Stimulated activated CD8-positive, alpha-beta memory T cell treated with anti-CD3 and anti-CD28 coated beads, Interleukin-7, amount 100 ng/mL, for 4 hours (primary cell): ENCODE data around the gene LMOD2.

ENCODE experiments used
- DNase-seq, 2 donors: peaks; one replicate each; pipeline ENCODE4 v3.0.0-alpha.2; 2020; ENCODE audit warnings: low read depth in 2 of 2

The LMOD2 gene

DNA sequence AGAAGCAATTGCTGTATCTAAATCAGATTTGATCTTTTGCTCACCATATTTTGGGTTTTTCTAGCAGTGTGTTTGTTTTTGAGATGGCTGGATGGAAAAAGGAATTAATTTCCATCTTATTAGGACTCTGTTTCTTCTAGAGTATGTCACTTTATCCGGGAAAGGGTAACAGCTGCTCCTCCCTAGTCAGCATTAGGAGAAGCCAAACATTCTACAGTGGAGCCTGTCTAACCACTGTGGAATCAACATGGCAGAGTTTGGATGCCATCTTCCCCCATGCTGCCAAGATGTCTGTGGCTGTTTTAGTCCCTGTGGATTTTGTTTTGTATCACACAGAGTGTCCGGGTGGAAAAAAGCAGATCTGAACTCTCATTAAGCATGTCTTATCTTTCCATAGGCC lies 16.0 kb upstream of the LMOD2 start:
- DNase-seq = no peak

DNA sequence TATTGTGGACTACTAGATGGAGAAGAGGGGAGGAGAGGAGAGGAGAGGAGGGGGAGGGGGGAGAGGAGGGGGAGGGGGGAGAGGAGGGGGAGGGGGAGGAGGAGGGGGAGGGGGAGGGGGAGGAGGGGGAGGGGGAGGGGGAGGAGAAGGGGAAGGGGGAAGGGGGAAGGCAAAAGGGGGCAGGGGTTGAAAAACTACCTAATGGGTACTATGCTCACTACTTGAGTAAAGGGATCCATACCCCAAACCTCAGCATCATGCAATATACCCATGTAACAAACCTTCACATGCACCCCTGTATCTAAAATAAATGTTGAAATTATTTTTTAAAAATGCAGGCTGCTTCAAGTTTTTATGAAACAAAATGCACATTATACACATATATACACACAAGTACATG lies 15.1 kb upstream of the LMOD2 start:
- DNase-seq = no peak

DNA sequence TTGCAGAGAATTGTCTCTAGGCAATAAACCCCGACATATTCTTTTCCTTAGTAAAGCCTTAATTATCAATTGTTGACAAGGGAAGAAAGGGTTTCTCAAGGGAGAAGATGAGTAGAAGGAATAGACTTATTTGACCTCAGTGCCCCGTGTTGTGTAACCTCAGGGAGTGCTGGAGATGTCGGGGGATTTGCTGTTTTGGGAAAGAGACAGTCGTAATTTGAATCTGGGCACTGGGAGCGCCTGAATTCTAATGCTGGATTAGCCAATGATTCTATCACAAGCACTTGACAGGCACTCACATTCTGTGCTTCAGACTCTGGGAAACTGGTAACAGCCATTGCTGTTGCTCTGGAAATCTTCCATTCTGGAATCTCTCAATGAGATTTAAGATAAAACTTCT lies 13.8 kb upstream of the LMOD2 start:
- no peak for DNase-seq

DNA sequence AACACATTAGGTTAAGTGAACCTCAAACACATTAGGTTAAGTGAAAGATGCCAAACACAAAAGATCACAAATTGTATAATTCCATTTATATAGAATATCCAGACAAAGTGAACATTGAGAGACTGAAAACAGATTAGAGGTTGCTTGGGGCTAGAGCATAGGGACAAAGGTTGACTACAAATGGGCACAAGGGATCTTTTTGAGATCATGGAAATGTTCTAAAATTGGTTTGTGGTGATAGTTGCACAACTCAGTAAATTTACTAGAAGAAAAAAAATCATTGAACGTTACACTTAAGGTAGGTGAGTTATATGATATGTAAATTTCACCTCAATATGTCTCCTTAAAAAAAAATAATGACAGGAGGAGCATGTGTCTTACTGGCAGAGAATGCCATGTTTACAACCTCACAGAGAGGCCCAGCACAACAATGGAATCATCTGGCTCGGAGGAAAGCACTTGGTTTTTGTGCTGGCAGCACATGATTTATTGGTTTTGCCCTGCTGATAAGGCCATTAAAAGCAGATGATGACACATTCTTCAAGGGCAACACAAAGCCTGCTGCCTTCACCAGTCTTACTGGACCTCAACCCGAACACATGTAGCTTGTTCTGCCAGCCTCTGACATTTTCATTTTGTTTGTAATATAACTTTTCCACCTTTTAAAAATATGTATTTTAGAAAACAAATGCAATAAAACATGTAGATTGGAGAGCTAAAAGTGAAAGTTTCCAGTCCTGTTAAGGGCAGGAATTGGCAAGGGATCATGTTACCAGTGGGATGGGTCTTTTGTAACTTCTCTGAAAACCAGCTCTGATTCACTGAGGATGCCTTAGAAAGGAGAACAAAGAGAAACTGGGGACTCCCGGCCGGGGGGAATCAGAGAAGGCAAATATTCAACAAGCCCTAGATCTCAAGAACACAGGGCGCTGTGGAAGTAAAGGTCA lies 11.9 kb upstream of the LMOD2 start:
- no peak for DNase-seq

DNA sequence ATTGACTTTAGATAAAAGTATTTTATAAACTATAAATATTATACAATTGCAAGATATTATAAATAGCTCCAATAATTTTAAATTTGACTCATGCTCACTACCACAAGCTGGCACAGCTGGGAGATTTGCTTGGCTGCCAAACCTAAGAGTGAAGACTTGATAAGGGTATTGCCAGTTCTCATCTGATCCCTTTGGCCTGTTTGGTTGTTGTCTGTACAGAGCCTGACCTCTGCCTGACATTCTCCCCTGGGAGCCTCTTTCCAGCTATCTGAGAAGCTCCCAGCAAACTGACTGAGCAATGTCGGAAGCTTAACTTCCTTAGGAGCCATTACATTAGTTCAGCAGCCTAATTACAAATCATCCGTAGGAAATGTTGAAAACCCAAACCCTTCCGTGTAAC lies 10.2 kb upstream of the LMOD2 start:
- DNase-seq = no peak

DNA sequence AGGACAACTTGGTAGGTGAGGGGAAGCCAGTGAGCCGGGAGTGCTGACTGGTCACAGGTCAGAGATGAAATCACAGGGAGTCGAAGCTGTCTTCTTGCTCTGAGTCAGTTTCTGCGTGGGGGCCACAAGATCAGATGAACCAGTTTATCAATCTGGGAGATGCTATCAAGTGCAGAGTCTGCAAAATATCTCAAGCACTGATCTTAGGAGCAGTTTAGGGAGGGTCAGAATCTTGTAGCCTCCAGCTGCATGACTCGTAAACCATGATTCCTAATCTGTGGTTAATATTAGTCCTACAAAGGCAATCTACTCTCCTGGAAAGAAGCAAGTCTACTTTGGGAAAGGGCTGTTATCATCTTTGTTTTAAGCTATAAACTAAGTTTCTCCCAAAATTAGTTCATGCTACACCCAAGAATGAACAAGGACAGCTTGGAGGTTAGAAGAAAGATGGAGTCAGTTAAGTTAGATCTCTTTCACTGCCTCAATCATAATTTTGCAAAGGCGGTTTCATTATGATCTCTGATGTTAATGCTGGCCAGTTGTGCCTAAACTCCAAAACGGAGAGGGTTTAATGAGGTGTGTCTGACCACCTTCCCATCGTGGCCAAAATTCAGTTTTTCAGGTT lies 8.4 kb upstream of the LMOD2 start:
- DNase-seq = no peak

DNA sequence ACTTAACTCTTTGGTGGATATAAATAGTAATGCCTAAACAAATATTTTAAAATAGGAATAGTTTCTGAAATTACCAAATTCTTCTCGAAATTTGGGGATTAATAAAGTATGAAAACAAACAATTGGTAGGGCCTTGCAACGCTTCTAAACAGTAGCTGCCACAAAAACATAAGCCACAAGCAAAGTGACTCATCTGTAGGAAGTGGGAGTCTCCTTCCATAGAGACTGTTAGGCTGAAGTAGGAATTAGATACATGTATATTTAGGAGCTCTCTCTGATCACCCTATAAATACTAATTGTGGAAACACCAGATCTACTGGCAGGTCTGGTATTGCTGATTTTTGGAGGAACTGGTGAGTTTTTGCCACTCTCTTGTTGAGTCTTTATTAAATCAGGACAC lies 5.7 kb upstream of the LMOD2 start:
- DNase-seq = no peak

DNA sequence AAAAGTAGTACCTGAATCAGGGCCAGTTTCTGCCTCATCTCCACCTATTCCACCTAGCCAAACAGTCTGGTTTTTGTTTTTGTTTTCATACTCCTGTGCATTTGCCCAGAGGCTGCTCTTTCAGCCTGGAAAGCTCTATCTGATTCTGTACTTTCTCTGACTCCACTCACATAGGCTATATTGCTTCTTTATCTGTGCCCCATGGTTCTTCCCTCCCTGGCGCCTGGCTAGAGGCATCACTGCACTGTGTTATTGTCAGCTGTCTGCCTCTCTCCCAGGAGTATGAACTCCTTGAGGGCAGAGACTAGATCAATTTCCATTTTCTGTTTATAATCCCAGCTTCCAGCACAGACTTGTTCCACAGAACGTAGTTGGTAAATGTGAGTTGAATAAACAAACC lies 5.1 kb upstream of the LMOD2 start:
- DNase-seq = no peak

DNA sequence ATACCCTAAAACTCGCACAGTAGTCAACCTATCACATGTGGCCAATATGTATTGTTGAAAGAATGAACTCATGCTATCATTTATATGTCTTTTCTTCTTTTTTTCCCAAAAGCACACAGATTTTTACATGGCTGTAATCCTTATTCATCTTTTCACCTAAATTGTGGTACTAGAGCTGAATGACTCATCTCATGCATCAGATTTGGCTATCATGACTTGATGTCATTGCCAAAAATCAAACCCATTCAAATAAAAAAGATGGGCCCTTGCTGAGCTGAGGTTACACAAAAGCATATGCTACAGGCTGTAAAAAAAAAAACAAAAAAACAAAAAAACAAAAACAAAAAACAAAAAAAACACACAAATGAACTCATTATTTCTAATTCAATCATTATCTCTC lies 3.3 kb upstream of the LMOD2 start:
- DNase-seq = no peak

DNA sequence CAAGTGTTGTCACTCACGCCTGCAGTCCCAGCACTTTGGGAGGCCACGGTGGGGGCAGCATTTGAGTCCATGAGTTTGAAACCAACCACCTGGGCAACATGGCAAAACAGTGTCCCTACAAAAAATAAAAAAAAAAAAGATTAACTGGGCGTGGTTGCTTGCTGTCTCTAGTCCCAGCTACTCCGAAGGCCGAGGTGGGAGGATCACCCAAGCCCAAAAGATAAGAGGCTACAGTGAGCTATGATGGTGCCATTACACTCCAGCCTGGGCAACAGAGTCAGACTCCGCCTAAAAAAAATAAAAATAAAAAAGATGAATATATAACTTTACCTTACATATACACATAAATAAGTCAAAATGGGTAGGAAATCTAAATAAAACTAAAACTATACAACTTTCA lies 2.5 kb upstream of the LMOD2 start:
- no peak for DNase-seq

DNA sequence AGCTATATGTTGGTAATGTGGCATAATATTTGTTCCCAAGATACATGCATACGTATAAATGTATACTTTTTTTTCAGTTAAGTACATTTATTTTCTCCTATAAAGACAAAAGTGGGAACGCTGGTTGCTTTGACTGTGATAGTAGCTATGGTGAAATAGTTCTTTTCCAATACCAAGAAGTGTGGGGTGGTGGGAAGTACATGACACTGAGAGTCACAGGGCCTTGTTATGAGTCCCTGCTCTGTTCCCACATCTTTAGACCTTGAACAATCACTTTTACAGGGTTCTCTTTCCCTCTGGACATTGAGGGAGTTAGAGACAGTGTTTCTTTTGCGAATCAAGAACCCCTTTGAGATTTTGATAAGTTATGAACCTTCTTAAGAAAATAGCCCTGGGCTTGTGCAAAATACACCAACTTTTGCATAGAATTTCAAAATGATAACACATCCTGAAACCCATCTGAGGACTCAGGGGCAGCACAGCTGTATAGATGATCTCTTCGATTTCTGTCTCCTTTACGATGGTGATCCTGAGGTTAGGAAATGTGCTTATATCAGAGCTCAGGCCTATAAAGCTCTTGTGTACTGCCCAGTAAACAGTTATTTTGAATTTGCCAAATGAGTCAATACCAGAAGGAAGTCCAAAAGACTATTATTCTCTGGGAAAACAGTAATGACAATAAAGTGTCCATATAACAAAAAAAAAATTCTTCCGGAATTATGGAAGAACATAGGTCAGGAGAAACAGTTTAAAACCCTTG lies 1.1 kb downstream of the LMOD2 start:
- DNase-seq = no peak

DNA sequence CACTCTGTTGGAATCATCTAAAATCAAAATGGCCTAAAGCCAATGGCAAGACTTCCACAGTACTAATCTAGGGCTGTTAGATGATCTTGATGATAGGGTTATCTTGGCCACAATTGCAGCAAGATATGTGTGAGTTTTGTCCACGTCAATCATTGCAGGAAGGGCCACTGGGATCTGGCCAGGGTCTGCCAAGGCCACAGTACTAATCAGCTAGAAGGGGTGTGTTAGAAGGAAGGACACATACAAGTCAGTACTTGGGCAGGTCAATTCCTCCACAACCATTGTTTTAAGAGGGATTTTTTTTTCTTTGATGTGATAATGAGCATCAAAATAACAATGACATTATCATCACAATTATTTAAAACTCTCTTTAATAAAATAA lies 1.6 kb downstream of the LMOD2 start:
- no peak for DNase-seq

DNA sequence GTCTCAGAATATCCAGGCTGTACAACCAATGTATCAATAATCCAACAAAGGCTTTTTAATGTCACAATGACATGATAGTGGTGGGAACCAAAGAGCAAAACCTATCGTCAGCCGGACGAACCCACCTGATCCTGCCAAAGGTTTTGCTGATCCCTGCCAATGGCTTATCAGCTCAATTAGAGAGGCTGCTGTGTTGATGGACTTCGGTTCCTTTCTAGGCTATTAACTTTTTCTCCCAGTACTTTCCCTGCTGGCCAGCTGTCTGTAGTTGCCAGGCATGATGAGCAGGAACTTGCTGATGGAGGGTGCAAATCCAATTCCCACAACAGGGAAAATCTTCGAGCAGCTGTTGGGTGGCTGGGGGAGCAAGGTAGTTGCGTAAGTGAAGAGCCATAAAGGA lies 2.4 kb downstream of the LMOD2 start:
- DNase-seq = no peak

DNA sequence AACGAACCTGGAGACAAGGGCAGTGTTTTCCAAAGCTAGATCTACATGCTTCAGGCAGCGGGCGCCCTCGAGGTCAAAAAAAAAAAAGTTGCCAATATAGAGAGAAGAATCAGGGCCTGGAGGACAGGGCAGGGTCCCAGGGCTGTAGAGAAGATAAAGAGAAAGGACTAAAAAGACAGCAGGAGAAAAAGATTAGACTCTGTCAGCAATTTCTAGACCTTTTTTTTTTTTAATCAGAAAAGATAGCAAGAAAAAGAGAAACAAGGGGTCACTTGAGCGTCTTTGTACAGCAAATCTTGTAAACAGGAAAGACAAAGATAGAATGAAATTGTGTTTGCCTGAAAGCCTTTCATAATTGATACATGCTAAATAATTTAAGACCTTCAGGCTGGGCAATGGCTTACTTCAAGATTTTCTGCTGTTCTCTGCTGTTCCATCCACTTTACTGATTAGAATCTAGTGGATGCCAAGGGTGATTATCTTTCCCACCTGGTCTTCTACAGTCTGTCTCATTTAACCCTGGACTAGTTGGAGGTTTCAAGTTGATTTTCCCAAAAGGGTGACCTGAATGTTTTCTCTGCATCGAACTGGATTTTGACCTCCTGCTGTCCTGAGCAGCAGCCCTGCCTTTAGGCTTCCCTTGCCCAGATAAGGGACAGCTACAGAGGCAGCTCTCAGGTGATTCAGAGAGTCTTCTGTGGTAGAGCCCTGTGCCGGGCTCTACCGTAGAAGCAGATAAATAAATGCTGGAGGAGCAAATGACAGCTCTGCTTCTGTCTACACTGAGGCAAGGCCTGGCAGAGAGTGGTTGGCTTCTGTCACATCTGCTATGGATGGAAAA lies 5.1 kb downstream of the LMOD2 start:
- DNase-seq = no peak

DNA sequence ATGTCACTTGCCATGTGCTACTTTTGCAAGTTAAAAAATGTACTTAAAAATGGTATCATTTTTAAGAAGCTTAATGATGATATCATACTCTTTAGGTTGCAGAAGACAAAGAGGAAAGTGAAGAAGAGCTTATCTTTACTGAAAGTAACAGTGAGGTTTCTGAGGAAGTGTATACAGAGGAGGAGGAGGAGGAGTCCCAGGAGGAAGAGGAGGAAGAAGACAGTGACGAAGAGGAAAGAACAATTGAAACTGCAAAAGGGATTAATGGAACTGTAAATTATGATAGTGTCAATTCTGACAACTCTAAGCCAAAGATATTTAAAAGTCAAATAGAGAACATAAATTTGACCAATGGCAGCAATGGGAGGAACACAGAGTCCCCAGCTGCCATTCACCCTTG lies 6.1 kb downstream of the LMOD2 start:
- no peak for DNase-seq

DNA sequence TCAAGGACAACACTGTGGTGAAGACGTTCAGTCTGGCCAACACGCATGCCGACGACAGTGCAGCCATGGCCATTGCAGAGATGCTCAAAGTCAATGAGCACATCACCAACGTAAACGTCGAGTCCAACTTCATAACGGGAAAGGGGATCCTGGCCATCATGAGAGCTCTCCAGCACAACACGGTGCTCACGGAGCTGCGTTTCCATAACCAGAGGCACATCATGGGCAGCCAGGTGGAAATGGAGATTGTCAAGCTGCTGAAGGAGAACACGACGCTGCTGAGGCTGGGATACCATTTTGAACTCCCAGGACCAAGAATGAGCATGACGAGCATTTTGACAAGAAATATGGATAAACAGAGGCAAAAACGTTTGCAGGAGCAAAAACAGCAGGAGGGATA lies 6.6 kb downstream of the LMOD2 start:
- DNase-seq = no peak

DNA sequence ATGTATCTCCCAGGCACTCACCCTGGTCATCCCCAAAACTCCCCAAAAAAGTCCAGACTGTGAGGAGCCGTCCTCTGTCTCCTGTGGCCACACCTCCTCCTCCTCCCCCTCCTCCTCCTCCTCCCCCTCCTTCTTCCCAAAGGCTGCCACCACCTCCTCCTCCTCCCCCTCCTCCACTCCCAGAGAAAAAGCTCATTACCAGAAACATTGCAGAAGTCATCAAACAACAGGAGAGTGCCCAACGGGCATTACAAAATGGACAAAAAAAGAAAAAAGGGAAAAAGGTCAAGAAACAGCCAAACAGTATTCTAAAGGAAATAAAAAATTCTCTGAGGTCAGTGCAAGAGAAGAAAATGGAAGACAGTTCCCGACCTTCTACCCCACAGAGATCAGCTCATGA lies 7.1 kb downstream of the LMOD2 start:
- no peak for DNase-seq

DNA sequence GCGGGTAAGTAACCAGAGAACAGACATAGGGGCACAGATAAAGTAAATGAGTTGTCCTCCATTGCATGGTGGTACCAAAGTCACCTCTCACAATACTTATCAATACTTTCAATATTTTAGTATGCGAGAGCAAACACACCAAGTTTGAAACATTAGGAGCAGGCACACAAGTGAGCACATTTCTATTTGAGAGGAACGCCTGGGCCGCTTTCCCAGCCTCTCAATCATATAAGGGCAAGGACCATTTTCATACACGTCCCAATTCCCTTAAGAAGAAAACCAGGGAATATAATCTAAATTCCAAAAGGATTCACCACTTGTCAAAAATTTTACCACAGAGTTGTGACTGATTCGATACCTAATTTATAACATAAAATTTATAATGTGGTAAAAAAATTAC lies 7.5 kb downstream of the LMOD2 start:
- DNase-seq = no peak

DNA sequence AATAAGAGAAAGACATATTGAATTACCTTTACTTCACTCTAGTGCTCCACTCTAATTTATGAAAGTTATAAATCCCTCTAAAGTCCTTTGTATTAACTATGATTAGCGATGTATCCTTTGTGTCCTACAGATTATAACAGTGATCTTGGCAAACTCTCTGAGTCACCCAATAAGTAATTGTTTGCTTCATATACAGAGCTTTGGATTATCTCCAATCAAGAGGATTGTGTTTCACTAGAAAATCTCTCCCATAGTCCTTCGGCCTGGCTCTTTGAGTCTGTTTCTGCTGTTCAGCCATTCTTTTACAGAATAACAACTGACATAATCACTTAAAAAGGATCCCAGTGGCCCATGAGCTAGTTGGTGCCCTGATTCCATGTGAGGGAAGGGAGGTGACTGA lies 9.5 kb downstream of the LMOD2 start:
- no peak for DNase-seq

DNA sequence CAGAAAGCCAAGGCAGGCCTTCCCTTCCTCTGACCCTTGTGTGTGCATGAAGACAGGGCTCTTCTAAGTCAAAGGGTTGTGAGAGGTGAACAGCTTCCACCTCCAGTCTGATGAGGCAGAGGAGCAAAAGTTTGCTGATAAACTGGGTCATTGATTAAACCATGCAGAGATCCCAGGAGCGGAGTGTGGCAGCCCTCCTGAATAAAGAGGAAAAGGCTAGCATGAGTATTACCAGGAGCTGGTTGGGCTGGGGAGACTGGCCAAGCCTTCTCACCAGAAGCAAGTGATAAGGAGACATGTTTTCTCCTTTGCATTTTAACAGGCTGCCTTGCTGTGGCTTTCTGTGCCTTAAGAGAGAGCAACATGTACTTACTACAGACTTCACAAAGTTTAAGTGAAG lies 10.2 kb downstream of the LMOD2 start:
- no peak for DNase-seq

DNA sequence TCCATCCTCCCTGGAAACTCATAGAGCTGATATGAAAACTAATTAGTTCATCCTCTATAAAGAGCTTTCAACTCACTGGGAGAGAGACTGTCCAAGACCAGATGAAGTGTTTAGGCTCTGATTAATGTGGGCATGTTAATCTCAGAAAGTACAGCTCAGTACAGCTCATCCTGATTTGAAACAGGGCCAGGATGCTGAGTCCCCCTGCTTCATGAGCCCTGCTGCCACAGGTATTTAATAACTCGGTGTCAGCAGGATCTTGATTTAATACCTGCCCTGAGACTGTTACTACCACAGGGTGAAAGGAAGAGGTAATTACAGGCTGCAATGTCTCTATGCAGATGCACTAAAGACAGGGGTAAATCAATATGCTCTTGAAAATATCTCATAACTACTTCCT lies 10.8 kb downstream of the LMOD2 start:
- DNase-seq = no peak

DNA sequence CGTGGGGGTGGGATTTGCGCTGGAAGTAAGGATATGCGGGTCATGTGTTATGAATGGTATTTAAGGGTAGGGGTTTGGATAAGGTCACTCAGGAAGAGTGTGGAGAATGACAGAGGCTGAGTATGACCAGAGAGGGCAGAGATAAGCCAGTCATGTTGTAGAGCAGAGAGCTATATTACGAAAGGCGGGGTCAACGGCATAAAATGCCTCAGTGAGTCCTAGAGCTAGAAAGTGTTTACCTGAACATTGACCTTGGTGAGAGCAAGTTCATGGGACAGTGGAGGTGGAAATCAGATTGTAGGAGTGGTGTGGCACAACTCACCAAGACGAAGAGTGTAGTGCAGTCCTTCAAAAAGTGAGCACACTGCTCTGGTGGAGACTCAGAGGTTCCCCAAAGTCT lies 13.8 kb downstream of the LMOD2 start:
- DNase-seq = no peak
